ENCODE measurements around the gene ANO7.

The ANO7 gene

GRCh38 chr2:241182126-241182525 is 6.4 kb upstream of the ANO7 start:
- TF ChIP-seq CTCF (conservative IDR thresholded peaks at IDR 0.05; ENCODE audit: low read depth, low read length): no peak
- DNase-seq (ENCODE audit: low read depth): no peak
- H3K4me3 ChIP-seq (ENCODE audit: low read depth, low read length): no peak overlapping the region

- TF ChIP-seq CTCF (conservative IDR thresholded peaks at IDR 0.05; ENCODE audit: low read depth, low read length): no peak
- no peak for DNase-seq (ENCODE audit: low read depth)
- no peak overlapping the region for H3K4me3 ChIP-seq (ENCODE audit: low read depth, low read length)
These were observed 5.8 kb upstream of the ANO7 start for GRCh38 chr2:241182531-241183133.

GRCh38 chr2:241183221-241183620 is 5.3 kb upstream of the ANO7 start:
- DNase-seq (ENCODE audit: low read depth): no peak
- no peak overlapping the region for H3K4me3 ChIP-seq (ENCODE audit: low read depth, low read length)
- no peak for TF ChIP-seq CTCF (conservative IDR thresholded peaks at IDR 0.05; ENCODE audit: low read depth, low read length)

- DNase-seq (ENCODE audit: low read depth): no peak
- H3K4me3 ChIP-seq (ENCODE audit: low read depth, low read length): no peak overlapping the region
- no peak for TF ChIP-seq CTCF (conservative IDR thresholded peaks at IDR 0.05; ENCODE audit: low read depth, low read length)
These were observed 3.6 kb upstream of the ANO7 start for GRCh38 chr2:241184901-241185300.

- H3K4me3 ChIP-seq (ENCODE audit: low read depth, low read length): no peak overlapping the region
- no peak for DNase-seq (ENCODE audit: low read depth)
- no peak for TF ChIP-seq CTCF (conservative IDR thresholded peaks at IDR 0.05; ENCODE audit: low read depth, low read length)
These were observed 2.5 kb upstream of the ANO7 start for GRCh38 chr2:241185961-241186360.

GRCh38 chr2:241187101-241187917 is 1.2 kb upstream of the ANO7 start:
- H3K4me3 ChIP-seq (ENCODE audit: low read depth, low read length): no peak overlapping the region
- no peak for TF ChIP-seq CTCF (conservative IDR thresholded peaks at IDR 0.05; ENCODE audit: low read depth, low read length)
- no peak for DNase-seq (ENCODE audit: low read depth)

GRCh38 chr2:241187918-241188234 is 601 bp upstream of the ANO7 start:
- TF ChIP-seq CTCF (conservative IDR thresholded peaks at IDR 0.05; ENCODE audit: low read depth, low read length): no peak
- no peak overlapping the region for H3K4me3 ChIP-seq (ENCODE audit: low read depth, low read length)
- no peak for DNase-seq (ENCODE audit: low read depth)
